ENCODE measurements around the gene NCAN. TPM values are rescaled to one million over a fixed set of nuclear protein-coding genes. Genes with fewer than 3 reads are reported as not detected.

The NCAN gene
- total and polyA plus RNA-seq, 2 of the 4 experiments (the other 2 are of a cell fraction): not detected

- TF ChIP-seq ELK1 (IDR thresholded peaks at IDR 0.05; ENCODE audit: borderline replicate concordance, low read depth, low read length) (no peak), NFE2L2 (IDR thresholded peaks at IDR 0.05; ENCODE audit: low read depth, low read length) (no peak), BHLHE40 (IDR thresholded peaks at IDR 0.05; ENCODE audit: low read depth, low read length) (no peak)
Observed at GRCh38 chr19:19202707-19203011, 9.1 kb upstream of the NCAN start (continued).
